HCT116 (cell line): ENCODE measurements around the gene QRICH1. TPM values are rescaled to one million over a fixed set of nuclear protein-coding genes. Genes with fewer than 3 reads are reported as not detected.

ENCODE experiments used
- ATAC-seq: fragments of 200-7000 bp; cut with Tn5 transposase; 2 replicates; pipeline ENCODE4 v1.9.1; 2020; ENCODE audit warnings: mild to moderate bottlenecking, moderate library complexity
- BruUV-seq: library from RNA; stranded (reverse); fragments of 400-500 nt; replicated peaks from 2 replicates; lab custom pipeline; 2021; lab: Mats Ljungman, UMichigan
- CTCF ChIA-PET: fragments of 300-600 bp; sonication (Branson Sonifier 250); formaldehyde crosslinking; loops from one replicate; lab custom pipeline; 2021; ENCODE audit warnings: antibody characterized with exemption; lab: Charles Lee
- POLR2A ChIA-PET: fragments of 300-600, 350-600 bp; sonication (Branson Sonifier 250); formaldehyde crosslinking; loops from one replicate; lab custom pipeline; 2021; ENCODE audit warnings: antibody characterized with exemption; lab: Charles Lee
- RAD21 ChIA-PET, 2 experiments: fragments of 300-600 bp; sonication (Branson Sonifier 250); formaldehyde crosslinking; loops; one replicate each; lab custom pipeline; 2023; ENCODE audit warnings: low total read pairs in 2 of 2; ENCODE audit not compliant: uncharacterized antibody in 2 of 2, unreplicated experiment in 2 of 2, low non-redundant PET in 1 of 2; lab: Charles Lee
- DNase-seq: peaks from one replicate; pipeline ENCODE4 v3.0.0-alpha.2; 2010; ENCODE audit warnings: low read depth, low spot score
- H2AFZ ChIP-seq: fragments of 200-600 bp; shearing (Covaris generic), sonication (generic); 2 replicates; pipeline ENCODE4 v1.6.1; 2017; ENCODE audit warnings: low read depth, mixed run types, mixed read lengths, antibody characterized with exemption, low read length; ENCODE audit not compliant: poor library complexity, severe bottlenecking
- H3K27ac ChIP-seq: 2 replicates; pipeline ENCODE4 v1.5.1; 2012; ENCODE audit warnings: low read depth, low read length
- H3K27me3 ChIP-seq: fragments of 200-600 bp; sonication (generic); 2 replicates; pipeline ENCODE4 v1.6.1; 2016; ENCODE audit warnings: mixed run types, low read length, mixed read lengths; ENCODE audit not compliant: insufficient read depth
- H3K36me3 ChIP-seq, 2 experiments: fragments of 200-500 bp in 1 of 2; fragments of 200-600 bp in 1 of 2; sonication (Bioruptor generic) in 1 of 2; sonication (generic) in 1 of 2; 2 replicates each; pipeline versions ENCODE4 v1.5.1 to v1.6.1; 2014 to 2016; ENCODE audit warnings: low read length in 2 of 2, inconsistent platforms in 1 of 2, mixed read lengths in 1 of 2, mixed run types in 1 of 2; ENCODE audit not compliant: insufficient read depth in 2 of 2, control insufficient read depth in 1 of 2
- H3K4me1 ChIP-seq, 2 experiments: fragments of 200-600 bp in 1 of 2; sonication (generic) in 1 of 2; 2 replicates each; pipeline versions ENCODE4 v1.5.1 to v1.6.1; 2012 to 2017; ENCODE audit warnings: low read length in 2 of 2, inconsistent platforms in 1 of 2, mild to moderate bottlenecking in 1 of 2, mixed read lengths in 1 of 2, mixed run types in 1 of 2, moderate library complexity in 1 of 2; ENCODE audit not compliant: insufficient read depth in 2 of 2, control insufficient read depth in 1 of 2
- H3K4me2 ChIP-seq: fragments of 200-600 bp; sonication (generic); 2 replicates; pipeline ENCODE4 v1.6.1; 2017; ENCODE audit warnings: mixed run types, low read length, mixed read lengths
- H3K4me3 ChIP-seq, 2 experiments: fragments of 200-600 bp in 1 of 2; sonication (generic) in 1 of 2; replicated peaks in 1 of 2; 2 replicates each; pipeline ENCODE4 v1.5.1; 2011 to 2016; ENCODE audit warnings: low read length in 2 of 2, control low read depth in 1 of 2, low read depth in 1 of 2, mild to moderate bottlenecking in 1 of 2, mixed read lengths in 1 of 2, mixed run types in 1 of 2
- H3K79me2 ChIP-seq: fragments of 200-600 bp; sonication (generic); 2 replicates; pipeline ENCODE4 v1.6.1; 2017; ENCODE audit warnings: mild to moderate bottlenecking, mixed run types, low read length, moderate library complexity, mixed read lengths; ENCODE audit not compliant: insufficient read depth
- H3K9ac ChIP-seq: fragments of 200-600 bp; sonication (generic); 2 replicates; pipeline ENCODE4 v1.6.1; 2016; ENCODE audit warnings: low read length, mixed read lengths
- H3K9me2 ChIP-seq: fragments of 200-600 bp; sonication (generic), shearing (Covaris generic); 2 replicates; pipeline ENCODE4 v1.6.1; 2017; ENCODE audit warnings: mixed run types, mild to moderate bottlenecking, moderate library complexity; ENCODE audit not compliant: insufficient read depth
- H3K9me3 ChIP-seq, 2 experiments: fragments of 200-500 bp in 1 of 2; fragments of 200-600 bp in 1 of 2; sonication (Bioruptor generic) in 1 of 2; sonication (generic) in 1 of 2; 2 replicates each; pipeline ENCODE4 v1.6.1; 2014 to 2017; ENCODE audit warnings: low read length in 2 of 2, mixed read lengths in 2 of 2, inconsistent platforms in 1 of 2, low read depth in 1 of 2, mild to moderate bottlenecking in 1 of 2, mixed run types in 1 of 2, moderate library complexity in 1 of 2; ENCODE audit not compliant: control insufficient read depth in 1 of 2, insufficient read depth in 1 of 2
- H4K20me1 ChIP-seq: fragments of 200-600 bp; sonication (generic), shearing (Covaris generic); 2 replicates; pipeline ENCODE4 v1.6.1; 2017; ENCODE audit warnings: mixed run types, mild to moderate bottlenecking, moderate library complexity; ENCODE audit not compliant: insufficient read depth
- CBX3 ChIP-seq: IDR thresholded peaks from 2 replicates; pipeline ENCODE4 v1.6.1; 2012; ENCODE audit warnings: low read depth
- EGR1 ChIP-seq: IDR thresholded peaks from 2 replicates; pipeline ENCODE4 v1.6.1; 2012; ENCODE audit warnings: low read depth
- ELF1 ChIP-seq: IDR thresholded peaks from 2 replicates; pipeline ENCODE4 v1.6.1; 2012; ENCODE audit warnings: low read depth, borderline replicate concordance
- EZH2 ChIP-seq: fragments of 200-600 bp; sonication (generic); IDR thresholded peaks from 2 replicates; pipeline ENCODE4 v1.6.1; 2017; ENCODE audit warnings: antibody characterized with exemption, mixed run types
- FOSL1 ChIP-seq: IDR thresholded peaks from 2 replicates; pipeline ENCODE4 v1.6.1; 2012; ENCODE audit warnings: low read depth
- JUND ChIP-seq: IDR thresholded peaks from 2 replicates; pipeline ENCODE4 v1.6.1; 2012
- POLR2A ChIP-seq: IDR thresholded peaks from 2 replicates; pipeline ENCODE4 v1.7.0; 2011; ENCODE audit warnings: borderline replicate concordance; ENCODE audit not compliant: insufficient read depth, insufficient read length; ENCODE audit errors: extremely low read depth
- POLR2AphosphoS5 ChIP-seq: IDR thresholded peaks from 2 replicates; pipeline ENCODE4 v1.6.1; 2011; ENCODE audit warnings: mild to moderate bottlenecking, low read depth, low read length, moderate library complexity
- RAD21 ChIP-seq: IDR thresholded peaks from 2 replicates; pipeline ENCODE4 v1.6.1; 2012; ENCODE audit warnings: low read depth, mild to moderate bottlenecking
- SIN3A ChIP-seq: IDR thresholded peaks from 2 replicates; pipeline ENCODE4 v1.6.1; 2012; ENCODE audit warnings: low read depth
- SP1 ChIP-seq: IDR thresholded peaks from 2 replicates; pipeline ENCODE4 v1.6.1; 2012; ENCODE audit warnings: low read depth
- TCF7L2 ChIP-seq: IDR thresholded peaks from 2 replicates; pipeline ENCODE4 v1.7.0; 2011; ENCODE audit warnings: borderline replicate concordance, inconsistent platforms; ENCODE audit not compliant: insufficient read depth, insufficient read length; ENCODE audit errors: extremely low read depth
- YY1 ChIP-seq: IDR thresholded peaks from 2 replicates; pipeline ENCODE4 v1.6.1; 2011; ENCODE audit warnings: low read length, low read depth, moderate library complexity, mild to moderate bottlenecking; ENCODE audit not compliant: insufficient replicate concordance; ENCODE audit errors: extremely low read depth
- ZFX ChIP-seq: fragments of 450-650 bp; IDR thresholded peaks from 2 replicates; pipeline ENCODE4 v1.6.1; 2017
- intact Hi-C: fragments of 100-400 bp; cut with micrococcal nuclease; formaldehyde crosslinking; loops from 2 replicates; pipeline ENCODE4 v1.10.0; 2022
- total RNA-seq: library from RNA; stranded (reverse); gene quantifications from one replicate; pipeline ENCODE4 v1.2.1, GENCODE V29; 2021; ENCODE audit not compliant: unreplicated experiment
- TF ChIP-seq, protein P1 (sequence below), 3 experiments: fragments of 200-600 bp in 1 of 3; sonication (generic) in 1 of 3; IDR thresholded peaks in 2 of 3; conservative IDR thresholded peaks in 1 of 3; 2 replicates each; pipeline ENCODE4 v1.5.1; 2012 to 2017; ENCODE audit warnings: low read depth in 2 of 3, low read length in 2 of 3, antibody characterized with exemption in 1 of 3, borderline replicate concordance in 1 of 3, control low read depth in 1 of 3, mild to moderate bottlenecking in 1 of 3, mixed read lengths in 1 of 3, mixed run types in 1 of 3, moderate library complexity in 1 of 3; ENCODE audit not compliant: insufficient read depth in 1 of 3
- TF ChIP-seq, protein P2 (sequence below): IDR thresholded peaks from 2 replicates; pipeline ENCODE4 v1.6.1; 2012; ENCODE audit warnings: low read depth
- TF ChIP-seq, protein P3 (sequence below): IDR thresholded peaks from 2 replicates; pipeline ENCODE4 v1.6.1; 2012
- TF ChIP-seq, protein P4 (sequence below): IDR thresholded peaks from 2 replicates; pipeline ENCODE4 v1.6.1; 2011; ENCODE audit warnings: mild to moderate bottlenecking, low read length, moderate library complexity; ENCODE audit not compliant: insufficient replicate concordance; ENCODE audit errors: extremely low read depth

Gene QRICH1
- total RNA-seq, 1 experiment from 2014 or later: 105 TPM

DNA sequence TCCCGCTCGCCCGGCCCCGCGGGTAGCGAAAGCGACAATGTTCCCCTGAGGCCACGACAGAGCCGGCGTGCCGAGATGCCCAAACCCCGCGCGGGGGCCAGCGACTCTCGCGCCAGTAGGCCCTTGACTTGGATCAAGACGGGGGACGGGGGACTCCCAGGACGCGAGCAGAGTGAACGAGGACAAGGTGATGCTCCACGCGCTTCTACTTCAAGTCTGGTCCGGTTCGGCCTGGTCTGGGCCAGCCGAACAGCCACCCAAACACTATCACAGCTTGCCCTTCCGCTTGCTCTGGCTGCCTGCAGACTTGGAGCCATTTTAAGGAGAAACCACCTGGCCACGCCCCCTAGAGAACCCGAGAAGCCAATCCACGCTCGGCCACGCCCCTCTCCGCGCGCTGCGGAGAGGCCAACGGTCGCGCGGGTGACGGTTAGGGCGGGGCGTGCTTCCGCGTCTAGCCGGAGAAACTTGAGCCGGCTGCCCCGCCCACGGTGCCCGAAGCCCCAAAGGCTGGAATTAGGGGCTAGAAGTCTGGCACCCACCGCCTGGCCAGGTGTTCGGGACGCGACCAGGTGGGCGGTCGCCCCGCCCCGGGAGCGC is 72.6 kb downstream of the QRICH1 start:
- peaks cover 20 to 69% of the 10 kb centered on the region in 2 experiments for H3K4me1 ChIP-seq
- ChIA-PET POLR2A (interaction anchor here (0.6 to 5.3 kb wide), 15 partner anchors 8 to 933 kb away, joined by 3 to 52 read pairs (median 5); partner anchors contain the start of genes IMPDH2, P4HTM, PFKFB4 and QRICH1), CTCF (interaction anchor here (0.7 to 3.5 kb wide), 8 partner anchors 13 to 620 kb away, joined by 3 to 29 read pairs (median 6); partner anchors contain the start of genes P4HTM, QRICH1 and WDR6), RAD21 (interaction anchor here in 1 of 2 experiments (0.7 kb wide), 1 partner anchor 337 kb away, joined by 3 read pairs; no protein-coding TSS in a partner anchor)
- ATAC-seq: peak; percentile 60
- no peaks in the 10 kb centered on the region for H3K27me3 ChIP-seq
- no peaks in the 10 kb centered on the region for H3K9me3 ChIP-seq
- peak overlapping the region; percentile 99 for H3K27ac ChIP-seq
- no peaks in the 10 kb centered on the region for H3K9me2 ChIP-seq
- no peaks in the 10 kb centered on the region; the same call in 1 of the 2 replicates for H4K20me1 ChIP-seq
- TF ChIP-seq ELF1: no peak
- TF ChIP-seq, protein P1, sequence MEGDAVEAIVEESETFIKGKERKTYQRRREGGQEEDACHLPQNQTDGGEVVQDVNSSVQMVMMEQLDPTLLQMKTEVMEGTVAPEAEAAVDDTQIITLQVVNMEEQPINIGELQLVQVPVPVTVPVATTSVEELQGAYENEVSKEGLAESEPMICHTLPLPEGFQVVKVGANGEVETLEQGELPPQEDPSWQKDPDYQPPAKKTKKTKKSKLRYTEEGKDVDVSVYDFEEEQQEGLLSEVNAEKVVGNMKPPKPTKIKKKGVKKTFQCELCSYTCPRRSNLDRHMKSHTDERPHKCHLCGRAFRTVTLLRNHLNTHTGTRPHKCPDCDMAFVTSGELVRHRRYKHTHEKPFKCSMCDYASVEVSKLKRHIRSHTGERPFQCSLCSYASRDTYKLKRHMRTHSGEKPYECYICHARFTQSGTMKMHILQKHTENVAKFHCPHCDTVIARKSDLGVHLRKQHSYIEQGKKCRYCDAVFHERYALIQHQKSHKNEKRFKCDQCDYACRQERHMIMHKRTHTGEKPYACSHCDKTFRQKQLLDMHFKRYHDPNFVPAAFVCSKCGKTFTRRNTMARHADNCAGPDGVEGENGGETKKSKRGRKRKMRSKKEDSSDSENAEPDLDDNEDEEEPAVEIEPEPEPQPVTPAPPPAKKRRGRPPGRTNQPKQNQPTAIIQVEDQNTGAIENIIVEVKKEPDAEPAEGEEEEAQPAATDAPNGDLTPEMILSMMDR (IDR thresholded peaks at IDR 0.05 in 2 of 3, conservative IDR thresholded peaks at IDR 0.05 in 1 of 3; ENCODE audit: borderline replicate concordance in 1 of 3, insufficient read depth in 1 of 3, low read depth in 2 of 3, low read length in 2 of 3): no peak
- TF ChIP-seq, protein P2, sequence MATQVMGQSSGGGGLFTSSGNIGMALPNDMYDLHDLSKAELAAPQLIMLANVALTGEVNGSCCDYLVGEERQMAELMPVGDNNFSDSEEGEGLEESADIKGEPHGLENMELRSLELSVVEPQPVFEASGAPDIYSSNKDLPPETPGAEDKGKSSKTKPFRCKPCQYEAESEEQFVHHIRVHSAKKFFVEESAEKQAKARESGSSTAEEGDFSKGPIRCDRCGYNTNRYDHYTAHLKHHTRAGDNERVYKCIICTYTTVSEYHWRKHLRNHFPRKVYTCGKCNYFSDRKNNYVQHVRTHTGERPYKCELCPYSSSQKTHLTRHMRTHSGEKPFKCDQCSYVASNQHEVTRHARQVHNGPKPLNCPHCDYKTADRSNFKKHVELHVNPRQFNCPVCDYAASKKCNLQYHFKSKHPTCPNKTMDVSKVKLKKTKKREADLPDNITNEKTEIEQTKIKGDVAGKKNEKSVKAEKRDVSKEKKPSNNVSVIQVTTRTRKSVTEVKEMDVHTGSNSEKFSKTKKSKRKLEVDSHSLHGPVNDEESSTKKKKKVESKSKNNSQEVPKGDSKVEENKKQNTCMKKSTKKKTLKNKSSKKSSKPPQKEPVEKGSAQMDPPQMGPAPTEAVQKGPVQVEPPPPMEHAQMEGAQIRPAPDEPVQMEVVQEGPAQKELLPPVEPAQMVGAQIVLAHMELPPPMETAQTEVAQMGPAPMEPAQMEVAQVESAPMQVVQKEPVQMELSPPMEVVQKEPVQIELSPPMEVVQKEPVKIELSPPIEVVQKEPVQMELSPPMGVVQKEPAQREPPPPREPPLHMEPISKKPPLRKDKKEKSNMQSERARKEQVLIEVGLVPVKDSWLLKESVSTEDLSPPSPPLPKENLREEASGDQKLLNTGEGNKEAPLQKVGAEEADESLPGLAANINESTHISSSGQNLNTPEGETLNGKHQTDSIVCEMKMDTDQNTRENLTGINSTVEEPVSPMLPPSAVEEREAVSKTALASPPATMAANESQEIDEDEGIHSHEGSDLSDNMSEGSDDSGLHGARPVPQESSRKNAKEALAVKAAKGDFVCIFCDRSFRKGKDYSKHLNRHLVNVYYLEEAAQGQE: no peak
- no peak for TF ChIP-seq FOSL1
- TF ChIP-seq EGR1: no peak
- TF ChIP-seq RAD21: no peak
- TF ChIP-seq ZFX: peak; percentile 97
- TF ChIP-seq YY1: peak; percentile 75
- TF ChIP-seq SIN3A: no peak
- TF ChIP-seq TCF7L2: no peak
- no peak for TF ChIP-seq EZH2
- TF ChIP-seq POLR2AphosphoS5: peak; percentile 100
- TF ChIP-seq CBX3: no peak
- TF ChIP-seq POLR2A: peak; percentile 100
- TF ChIP-seq SP1: no peak
- TF ChIP-seq, protein P3, sequence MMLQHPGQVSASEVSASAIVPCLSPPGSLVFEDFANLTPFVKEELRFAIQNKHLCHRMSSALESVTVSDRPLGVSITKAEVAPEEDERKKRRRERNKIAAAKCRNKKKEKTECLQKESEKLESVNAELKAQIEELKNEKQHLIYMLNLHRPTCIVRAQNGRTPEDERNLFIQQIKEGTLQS: no peak
- TF ChIP-seq JUND: no peak
- TF ChIP-seq, protein P4, sequence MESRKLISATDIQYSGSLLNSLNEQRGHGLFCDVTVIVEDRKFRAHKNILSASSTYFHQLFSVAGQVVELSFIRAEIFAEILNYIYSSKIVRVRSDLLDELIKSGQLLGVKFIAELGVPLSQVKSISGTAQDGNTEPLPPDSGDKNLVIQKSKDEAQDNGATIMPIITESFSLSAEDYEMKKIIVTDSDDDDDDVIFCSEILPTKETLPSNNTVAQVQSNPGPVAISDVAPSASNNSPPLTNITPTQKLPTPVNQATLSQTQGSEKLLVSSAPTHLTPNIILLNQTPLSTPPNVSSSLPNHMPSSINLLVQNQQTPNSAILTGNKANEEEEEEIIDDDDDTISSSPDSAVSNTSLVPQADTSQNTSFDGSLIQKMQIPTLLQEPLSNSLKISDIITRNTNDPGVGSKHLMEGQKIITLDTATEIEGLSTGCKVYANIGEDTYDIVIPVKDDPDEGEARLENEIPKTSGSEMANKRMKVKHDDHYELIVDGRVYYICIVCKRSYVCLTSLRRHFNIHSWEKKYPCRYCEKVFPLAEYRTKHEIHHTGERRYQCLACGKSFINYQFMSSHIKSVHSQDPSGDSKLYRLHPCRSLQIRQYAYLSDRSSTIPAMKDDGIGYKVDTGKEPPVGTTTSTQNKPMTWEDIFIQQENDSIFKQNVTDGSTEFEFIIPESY: peak; percentile 74
- peaks cover 14 to 33% of the 10 kb centered on the region in 2 experiments; a peak in 3 of 4 replicates for H3K36me3 ChIP-seq
- H3K9ac ChIP-seq: peak overlapping the region; percentile 99
- intact Hi-C loops: loop anchor here (1.0 to 2.0 kb wide), 2 partner anchors 33 to 73 kb away; partner anchors contain the start of gene QRICH1
- no peak overlapping the region for H2AFZ ChIP-seq
- H3K4me2 ChIP-seq: peak overlapping the region; percentile 90
- BruUV-seq: no TSS peak
- DNase-seq: peak; percentile 96
- H3K4me3 ChIP-seq: peak overlapping the region; percentile 80 to 98
- peaks cover 70% of the 10 kb centered on the region for H3K79me2 ChIP-seq
